HG03558 (cell line): ENCODE data around the gene TTC23.

Experiments
- ATAC-seq: cut with Tn5 transposase; IDR thresholded peaks from one replicate; pipeline ENCODE4 v1.9.1; 2021; ENCODE audit warnings: moderate number of reproducible peaks; ENCODE audit not compliant: unreplicated experiment; ENCODE audit errors: extremely low read depth

The TTC23 gene

DNA sequence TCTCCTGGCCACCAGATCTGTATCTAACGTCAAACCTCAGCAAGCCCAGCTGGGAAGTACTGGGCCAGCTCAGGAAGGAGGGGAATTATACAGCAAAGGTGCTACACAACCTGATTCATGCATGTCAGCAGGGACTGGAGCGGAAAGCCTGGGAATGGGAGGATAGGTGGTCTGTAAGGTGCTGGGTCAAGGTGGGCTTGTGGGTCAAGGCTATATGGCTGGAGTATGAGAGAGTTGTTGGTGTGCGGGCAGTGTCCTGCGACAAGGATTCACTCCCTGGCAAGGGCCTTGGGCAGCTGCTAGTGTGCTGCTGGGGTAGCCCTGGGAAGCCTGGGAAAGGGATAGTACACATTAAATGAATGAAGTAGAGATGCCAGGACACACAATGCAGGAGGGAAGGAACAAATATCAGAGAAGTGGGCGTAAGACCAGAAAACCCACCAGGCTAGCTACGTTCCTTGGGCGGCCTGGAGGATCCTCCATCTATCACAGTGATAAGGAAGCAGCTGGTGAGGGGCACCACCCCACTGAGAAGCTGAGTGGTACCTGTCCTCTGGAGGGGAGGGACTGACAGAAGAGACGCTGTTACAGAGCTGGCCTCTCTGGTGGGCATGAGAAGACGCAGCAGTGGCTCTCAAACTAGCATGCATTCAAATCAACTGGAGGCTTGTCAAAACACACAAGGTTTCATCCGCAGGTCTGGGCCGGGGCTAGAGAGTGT, 153.0 kb downstream of the TTC23 start:
- no peak for ATAC-seq

DNA sequence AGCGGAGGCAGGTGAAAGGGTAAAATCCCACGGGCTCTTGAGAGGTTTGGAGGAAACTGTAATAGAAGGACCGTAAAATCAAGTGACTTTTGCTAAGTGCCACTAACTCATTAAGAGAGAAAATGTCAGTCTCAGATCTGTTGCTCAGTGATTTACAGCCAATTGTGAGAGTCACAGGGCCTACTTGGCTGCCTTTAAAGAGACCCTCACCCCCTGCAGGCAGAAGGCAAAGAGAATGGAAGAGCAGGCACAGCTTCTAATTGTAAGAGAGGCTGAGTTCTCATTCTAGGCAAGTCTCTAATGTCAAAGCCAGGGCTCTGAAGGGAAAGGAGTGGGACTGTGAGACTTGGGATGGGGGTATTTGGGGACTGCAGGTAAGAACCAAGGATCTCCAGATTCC, 153.8 kb downstream of the TTC23 start:
- no peak for ATAC-seq

DNA sequence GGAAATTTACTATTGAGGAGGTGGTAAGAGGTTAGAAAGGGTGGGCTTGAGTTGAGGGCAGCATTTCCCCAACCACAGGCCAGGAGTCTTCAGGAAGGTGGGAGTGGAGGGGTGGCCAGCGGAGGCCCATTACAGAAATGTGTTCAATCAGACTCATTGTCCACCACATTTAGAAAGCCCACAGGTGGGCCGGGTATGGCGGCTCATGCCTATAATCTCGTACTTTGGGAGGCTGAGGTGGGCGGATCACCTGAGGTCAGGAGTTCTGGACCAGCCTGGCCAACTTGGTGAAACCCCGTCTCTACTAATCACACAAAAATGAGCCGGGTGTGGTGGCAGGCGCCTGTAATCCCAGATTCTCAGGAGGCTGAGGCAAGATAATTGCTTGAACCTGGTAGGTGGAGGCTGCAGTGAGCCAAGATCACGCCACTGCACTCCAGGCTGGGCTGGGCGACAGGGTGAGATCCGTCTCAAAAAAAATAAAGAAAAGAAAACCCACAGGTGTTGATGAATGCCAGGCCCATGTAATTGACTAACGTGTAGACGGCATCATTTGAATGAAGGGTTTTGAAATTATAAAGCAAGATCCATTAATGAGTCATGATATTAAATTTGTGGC, 156.7 kb downstream of the TTC23 start:
- ATAC-seq = no peak

DNA sequence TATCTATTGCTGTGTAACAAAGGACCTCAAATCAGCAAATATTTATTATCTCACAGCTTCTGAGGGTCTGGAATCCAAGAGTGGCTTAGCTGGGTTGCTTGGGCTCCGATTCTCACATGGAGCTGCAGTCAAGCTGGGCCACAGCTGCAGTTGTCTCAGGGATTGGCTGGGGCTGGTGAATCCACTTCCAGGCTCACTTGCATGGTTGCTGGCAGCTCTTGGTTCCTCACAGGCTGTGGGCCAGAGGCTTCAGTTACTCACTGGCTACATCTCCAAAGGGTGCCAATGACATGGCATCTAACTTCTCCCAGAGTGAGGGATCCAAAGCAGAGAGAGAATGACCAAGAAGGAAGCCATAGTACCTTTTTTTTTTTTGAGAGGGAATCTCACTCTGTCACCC, 158.4 kb downstream of the TTC23 start:
- no peak for ATAC-seq

DNA sequence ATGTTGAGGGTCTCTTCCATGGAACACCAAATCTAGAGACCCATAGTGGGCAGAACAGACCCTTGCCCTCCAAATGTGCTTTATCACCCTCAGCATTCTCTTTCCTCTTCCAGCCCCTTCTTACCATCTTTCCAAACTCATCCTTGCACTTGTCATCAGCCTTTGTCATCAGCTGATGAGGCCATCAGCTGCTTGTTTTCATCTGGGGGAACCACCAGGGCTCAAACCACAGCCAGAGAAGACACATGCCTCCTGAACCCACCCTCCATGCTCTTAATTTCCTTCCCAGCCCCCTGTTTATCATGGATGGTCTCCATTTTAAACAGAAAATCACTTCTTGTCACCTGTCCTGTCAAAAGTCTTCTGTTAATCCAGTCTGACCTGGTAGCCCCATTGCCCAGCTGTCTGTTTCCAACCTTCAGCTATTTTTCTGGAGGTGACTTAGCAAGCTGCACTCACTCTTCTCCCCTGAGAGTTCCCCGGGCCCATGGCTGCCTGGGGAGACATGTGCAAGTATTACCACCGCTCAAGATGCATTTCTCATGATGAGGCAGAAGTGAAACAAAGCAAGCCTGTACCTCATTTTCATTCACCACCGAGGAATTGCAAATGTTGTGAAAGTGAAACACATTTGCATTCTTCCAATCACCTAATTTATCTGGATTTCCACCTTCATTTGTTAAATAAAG, 159.2 kb downstream of the TTC23 start:
- peak; percentile 99 for ATAC-seq

DNA sequence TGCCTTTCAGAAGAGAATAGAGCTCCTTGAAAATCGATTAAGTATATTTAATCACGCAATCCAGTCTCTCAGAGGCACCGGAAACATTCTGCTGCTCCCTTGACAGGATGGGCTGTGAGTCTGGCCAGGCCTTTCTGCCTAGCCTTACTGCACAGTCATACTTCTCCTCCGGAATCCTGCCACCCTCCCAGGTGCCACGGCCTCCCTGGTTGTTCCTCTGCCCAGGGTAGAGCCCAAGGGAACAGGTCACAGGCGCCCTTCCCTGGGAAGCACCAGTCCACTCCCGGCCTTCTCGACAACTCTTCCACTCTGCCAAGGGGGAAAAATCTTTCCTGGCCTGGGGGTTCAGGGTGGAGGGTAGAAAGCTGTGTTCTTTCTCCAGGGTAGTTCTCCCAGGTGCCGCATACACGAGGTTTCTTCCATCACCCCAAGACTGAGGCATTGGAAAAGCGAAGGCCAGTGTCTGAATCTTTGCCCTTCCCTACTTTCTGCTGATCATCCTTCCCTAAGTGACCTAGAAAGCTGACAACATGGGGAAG, 161.9 kb downstream of the TTC23 start:
- ATAC-seq = no peak

DNA sequence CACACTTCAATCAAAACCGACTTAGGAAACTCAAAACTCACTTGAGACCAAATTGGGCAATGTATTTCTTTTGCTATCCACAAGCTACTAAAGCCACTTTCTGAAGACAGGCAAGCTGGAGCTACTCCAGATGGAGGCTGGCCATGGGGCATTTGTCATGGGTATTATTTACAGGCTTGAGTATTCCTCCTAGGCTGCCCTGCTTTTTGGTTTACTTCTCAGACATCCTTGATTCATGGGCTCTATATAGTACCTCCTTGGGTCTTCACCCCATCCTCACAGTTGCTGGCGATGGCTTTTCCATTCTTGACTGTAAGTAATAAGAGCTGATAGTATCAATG, 163.1 kb downstream of the TTC23 start:
- no peak for ATAC-seq
